K562 (cell line): ENCODE results near the gene ANKRD12.

ENCODE experiments used
- GATAD2A ChIP-seq: fragments of 450-650 bp; IDR thresholded peaks from 2 replicates; pipeline ENCODE4 v1.6.1; 2017
- KDM4B ChIP-seq, 2 experiments: fragments of 450-650 bp in 1 of 2; sonication (generic) in 1 of 2; IDR thresholded peaks; 2 replicates each; pipeline ENCODE4 v1.6.1; 2016 to 2017; ENCODE audit warnings: borderline replicate concordance in 2 of 2, antibody characterized with exemption in 1 of 2, low read depth in 1 of 2, mild to moderate bottlenecking in 1 of 2
- NFIC ChIP-seq: fragments of 450-650 bp; IDR thresholded peaks from 2 replicates; pipeline ENCODE4 v1.6.1; 2017; ENCODE audit warnings: mild to moderate bottlenecking, inconsistent platforms
- SREBF2 ChIP-seq: sonication (generic); formaldehyde crosslinking; IDR thresholded peaks from 2 replicates; pipeline ENCODE4 v1.4.0; 2020; ENCODE audit warnings: mild to moderate bottlenecking, missing genetic modification reagents
- TCF7L2 ChIP-seq: fragments of 150-350 bp; IDR thresholded peaks from 2 replicates; pipeline ENCODE4 v1.6.1; 2016; ENCODE audit warnings: low read depth, mild to moderate bottlenecking, low read length, moderate library complexity
- TF ChIP-seq, protein P1 (sequence below): sonication (generic); formaldehyde crosslinking; IDR thresholded peaks from 2 replicates; pipeline ENCODE4 v1.8.1; 2022; ENCODE audit warnings: missing genetic modification reagents
- TF ChIP-seq, protein P2 (sequence below): fragments of 450-650 bp; IDR thresholded peaks from 2 replicates; pipeline ENCODE4 v1.6.1; 2017; ENCODE audit warnings: antibody characterized with exemption

DNA sequence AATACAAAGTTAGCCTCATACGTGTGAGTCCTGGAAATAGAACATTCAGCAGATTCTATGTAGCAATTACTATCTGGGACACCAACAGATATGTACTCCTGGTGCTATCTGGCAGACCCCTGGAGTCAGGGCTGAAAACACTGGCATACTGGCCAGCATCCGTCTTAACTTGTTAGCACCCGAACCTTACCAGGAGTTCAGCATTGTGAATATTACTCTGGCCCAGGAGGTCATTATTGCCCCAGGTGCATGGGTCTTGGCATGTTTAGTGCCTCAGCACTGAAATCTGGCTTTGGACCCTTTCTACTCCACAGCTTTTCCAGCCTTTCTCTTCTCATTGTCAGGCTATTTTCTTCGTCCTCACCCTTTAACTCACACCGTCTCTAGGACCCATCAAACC, 46.0 kb upstream of the ANKRD12 start:
- TF ChIP-seq SREBF2 (no peak), NFIC (no peak), KDM4B (IDR thresholded peaks at IDR 0.05; ENCODE audit: borderline replicate concordance in 2 of 2, low read depth in 1 of 2) (no peak), GATAD2A (no peak), TCF7L2 (no peak)
- TF ChIP-seq, protein P1, sequence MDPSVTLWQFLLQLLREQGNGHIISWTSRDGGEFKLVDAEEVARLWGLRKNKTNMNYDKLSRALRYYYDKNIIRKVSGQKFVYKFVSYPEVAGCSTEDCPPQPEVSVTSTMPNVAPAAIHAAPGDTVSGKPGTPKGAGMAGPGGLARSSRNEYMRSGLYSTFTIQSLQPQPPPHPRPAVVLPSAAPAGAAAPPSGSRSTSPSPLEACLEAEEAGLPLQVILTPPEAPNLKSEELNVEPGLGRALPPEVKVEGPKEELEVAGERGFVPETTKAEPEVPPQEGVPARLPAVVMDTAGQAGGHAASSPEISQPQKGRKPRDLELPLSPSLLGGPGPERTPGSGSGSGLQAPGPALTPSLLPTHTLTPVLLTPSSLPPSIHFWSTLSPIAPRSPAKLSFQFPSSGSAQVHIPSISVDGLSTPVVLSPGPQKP (CRISPR knock-in tag), result no peak
- TF ChIP-seq, protein P2, sequence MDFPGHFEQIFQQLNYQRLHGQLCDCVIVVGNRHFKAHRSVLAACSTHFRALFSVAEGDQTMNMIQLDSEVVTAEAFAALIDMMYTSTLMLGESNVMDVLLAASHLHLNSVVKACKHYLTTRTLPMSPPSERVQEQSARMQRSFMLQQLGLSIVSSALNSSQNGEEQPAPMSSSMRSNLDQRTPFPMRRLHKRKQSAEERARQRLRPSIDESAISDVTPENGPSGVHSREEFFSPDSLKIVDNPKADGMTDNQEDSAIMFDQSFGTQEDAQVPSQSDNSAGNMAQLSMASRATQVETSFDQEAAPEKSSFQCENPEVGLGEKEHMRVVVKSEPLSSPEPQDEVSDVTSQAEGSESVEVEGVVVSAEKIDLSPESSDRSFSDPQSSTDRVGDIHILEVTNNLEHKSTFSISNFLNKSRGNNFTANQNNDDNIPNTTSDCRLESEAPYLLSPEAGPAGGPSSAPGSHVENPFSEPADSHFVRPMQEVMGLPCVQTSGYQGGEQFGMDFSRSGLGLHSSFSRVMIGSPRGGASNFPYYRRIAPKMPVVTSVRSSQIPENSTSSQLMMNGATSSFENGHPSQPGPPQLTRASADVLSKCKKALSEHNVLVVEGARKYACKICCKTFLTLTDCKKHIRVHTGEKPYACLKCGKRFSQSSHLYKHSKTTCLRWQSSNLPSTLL, result no peak
